Measurements from ENCODE around the gene SEC14L5. TPM values are rescaled to one million over a fixed set of nuclear protein-coding genes. Genes with fewer than 3 reads are reported as not detected.

SEC14L5 gene
- total and polyA plus RNA-seq, 2 of the 4 experiments (the other 2 are of a cell fraction) = 0.07 TPM; not detected in 1

GRCh38 chr16:5010576-5011329, 52.6 kb downstream of the SEC14L5 start:
- Histone ChIP-seq H2BK5ac (ENCODE audit: low read depth, low read length, poor library complexity, severe bottlenecking) (no peak overlapping the region), H3K18ac (ENCODE audit: low read depth, low read length) (no peak overlapping the region), H4K20me1 (ENCODE audit: insufficient read depth, low read length) (no peaks in the 10 kb centered on the region), H2BK120ac (ENCODE audit: low read depth, low read length) (no peak overlapping the region), H2BK20ac (ENCODE audit: low read depth, low read length) (no peak overlapping the region), H3K27ac (ENCODE audit: insufficient read depth, low read length) (no peak overlapping the region), H3K14ac (replicated peaks; ENCODE audit: low read depth, low read length) (no peak overlapping the region), H3K4ac (ENCODE audit: low read depth, low read length) (no peak overlapping the region), H2AK5ac (ENCODE audit: low read depth, low read length) (no peak overlapping the region), H3K36me3 (ENCODE audit: control insufficient read depth, insufficient read depth, low read length) (no peaks in the 10 kb centered on the region), H2AFZ (replicated peaks; ENCODE audit: low read length, poor library complexity) (no peak overlapping the region), H4K8ac (ENCODE audit: low read depth in 2 of 2, low read length in 2 of 2) (no peak overlapping the region), H2AK9ac (replicated peaks; ENCODE audit: low read depth, low read length, poor library complexity) (no peak overlapping the region), H2BK15ac (ENCODE audit: low read depth, low read length) (no peak overlapping the region), H3K9me3 (ENCODE audit: control insufficient read depth, insufficient read depth, low read length) (no peaks in the 10 kb centered on the region), H4K5ac (ENCODE audit: low read depth, low read length) (no peak overlapping the region), H3K79me1 (ENCODE audit: low read depth in 1 of 2, low read length in 2 of 2) (no peaks in the 10 kb centered on the region), H3K4me1 (ENCODE audit: control insufficient read depth, insufficient read depth, low read length) (no peaks in the 10 kb centered on the region), H3K4me2 (ENCODE audit: low read depth, low read length) (no peak overlapping the region), H3K9me1 (ENCODE audit: insufficient read depth, low read length) (no peaks in the 10 kb centered on the region), H3K27me3 (ENCODE audit: control insufficient read depth, insufficient read depth, low read length) (peaks cover 25% of the 10 kb centered on the region), H3K4me3 (ENCODE audit: insufficient read depth, low read depth, low read length) (no peak overlapping the region), H3K56ac (ENCODE audit: extremely low read depth, insufficient read depth, low read length) (no peak overlapping the region), H3K23ac (ENCODE audit: low read depth, low read length) (no peak overlapping the region), H4K91ac (ENCODE audit: insufficient read depth, low read depth, low read length) (no peak overlapping the region), H3K9ac (ENCODE audit: low read depth, low read length) (no peak overlapping the region)
- intact Hi-C loops (cut with micrococcal nuclease) = no loop called here
- ATAC-seq (ENCODE audit: low read depth) (no peak), DNase-seq (no peak)
- no peak for TF ChIP-seq BHLHE40 (IDR thresholded peaks at IDR 0.05; ENCODE audit: low read depth, low read length)
- TF ChIP-seq USF2 (IDR thresholded peaks at IDR 0.05; ENCODE audit: low read depth, low read length) = no peak
- no peak for TF ChIP-seq FOS (IDR thresholded peaks at IDR 0.05; ENCODE audit: low read depth, low read length)
- no peak for TF ChIP-seq CHD1 (IDR thresholded peaks at IDR 0.05; ENCODE audit: low read depth, low read length)
- TF ChIP-seq RCOR1 (IDR thresholded peaks at IDR 0.05; ENCODE audit: insufficient replicate concordance, low read length) = no peak
- TF ChIP-seq CTCF (conservative IDR thresholded peaks at IDR 0.05; ENCODE audit: low read depth, low read length) = no peak
- POLR2A ChIA-PET (ENCODE audit: unreplicated experiment) = no interaction called here
- 0% methylated on average over 1 of the region's 15 CpGs; no CpG with 5 or more reads in 1 of the 2 experiments for WGBS, 2 experiments (ENCODE audit: extremely low coverage in 2 of 2, insufficient read length in 1 of 2)
- BruUV-seq (replicated peaks) = no TSS peak
- dilution Hi-C loops (cut with HindIII; ENCODE audit: low sequenced_read_pairs, unreplicated experiment) = no loop called here
- CTCF ChIA-PET = no interaction called here
- in situ Hi-C loops (cut with MboI; ENCODE audit: low sequenced_read_pairs) = no loop called here
